H1 (cell line): Measurements from ENCODE around the gene HOXC11.

Source experiments
- CEBPB ChIP-seq: IDR thresholded peaks from 2 replicates; pipeline ENCODE4 v1.6.1; 2012; ENCODE audit warnings: low read depth, low read length
- CTCF ChIP-seq, 3 experiments: IDR thresholded peaks; 1 replicate in 2 of 3; 2 replicates in 1 of 3; pipeline versions ENCODE4 v1.5.1 to v1.6.1; 2011; ENCODE audit warnings: low read length in 3 of 3, mild to moderate bottlenecking in 3 of 3, inconsistent platforms in 2 of 3, low read depth in 1 of 3, moderate library complexity in 1 of 3; ENCODE audit not compliant: insufficient read depth in 1 of 3; ENCODE audit errors: control extremely low read depth in 1 of 3
- RAD21 ChIP-seq, 2 experiments: IDR thresholded peaks in 1 of 2; conservative IDR thresholded peaks in 1 of 2; 2 replicates each; pipeline ENCODE4 v1.6.1; 2011; ENCODE audit warnings: low read depth in 2 of 2, low read length in 2 of 2, improper control_type of control experiment in 1 of 2, inconsistent platforms in 1 of 2, mild to moderate bottlenecking in 1 of 2, moderate library complexity in 1 of 2
- TAF1 ChIP-seq: IDR thresholded peaks from 2 replicates; pipeline ENCODE4 v1.6.1; 2011; ENCODE audit warnings: mild to moderate bottlenecking, low read depth, low read length

GRCh38 chr12:54016478-54016964 lies 43.6 kb downstream of the HOXC11 start:
- no peak for TF ChIP-seq TAF1
- no peak for TF ChIP-seq CTCF (IDR thresholded peaks at IDR 0.05; ENCODE audit: control extremely low read depth in 1 of 3, insufficient read depth in 1 of 3, low read depth in 1 of 3, low read length in 3 of 3)
- no peak for TF ChIP-seq RAD21 (IDR thresholded peaks at IDR 0.05 in 1 of 2, conservative IDR thresholded peaks at IDR 0.05 in 1 of 2; ENCODE audit: low read depth in 2 of 2, low read length in 2 of 2)
- TF ChIP-seq CEBPB = no peak
